Heart left ventricle (tissue), 16 donors: ENCODE data around the gene MAGI2. TPM values are rescaled to one million over a fixed set of nuclear protein-coding genes. Genes with fewer than 3 reads are reported as not detected.

Source experiments
- ATAC-seq, 4 donors: fragments of 200-7000 bp; cut with Tn5 transposase; one replicate each; pipeline ENCODE4 v1.9.1; 2020 to 2022; ENCODE audit warnings: moderate library complexity in 4 of 4, mild to moderate bottlenecking in 3 of 4, moderate number of reproducible peaks in 1 of 4
- DNase-seq, 5 donors: peaks; one replicate each; pipeline ENCODE4 v3.0.0-alpha.2; 2020
- H3K27ac ChIP-seq, 12 donors: fragments of 200-600 bp; sonication (generic) in 4 of 12; one replicate each; pipeline versions ENCODE4 v1.5.0 to v1.8.0; 2016 to 2022; ENCODE audit warnings: mild to moderate bottlenecking in 2 of 12
- H3K27me3 ChIP-seq, 9 donors: fragments of 200-600 bp; sonication (generic) in 2 of 9; one replicate each; pipeline versions ENCODE4 v1.5.1 to v1.8.0; 2016 to 2022; ENCODE audit warnings: mild to moderate bottlenecking in 3 of 9
- H3K36me3 ChIP-seq, 9 donors: fragments of 200-600 bp; sonication (generic) in 2 of 9; one replicate each; pipeline versions ENCODE4 v1.5.0 to v1.8.0; 2018 to 2022; ENCODE audit warnings: mild to moderate bottlenecking in 2 of 9
- H3K4me1 ChIP-seq, 12 donors: fragments of 200-600 bp; sonication (generic) in 4 of 12; one replicate each; pipeline versions ENCODE4 v1.5.0 to v1.8.0; 2016 to 2022; ENCODE audit warnings: mild to moderate bottlenecking in 3 of 12
- H3K4me3 ChIP-seq, 12 donors: fragments of 200-600 bp; sonication (generic) in 4 of 12; one replicate each; pipeline versions ENCODE4 v1.5.0 to v1.8.0; 2017 to 2022; ENCODE audit warnings: mild to moderate bottlenecking in 9 of 12, moderate library complexity in 4 of 12
- H3K9me3 ChIP-seq, 12 donors: fragments of 200-600 bp; sonication (generic) in 4 of 12; one replicate each; pipeline versions ENCODE4 v1.5.0 to v1.8.0; 2016 to 2022; ENCODE audit warnings: mild to moderate bottlenecking in 1 of 12
- CTCF ChIP-seq, 12 donors: fragments of 200-600 bp; sonication (generic) in 4 of 12; IDR thresholded peaks; one replicate each; pipeline versions ENCODE4 v1.5.0 to v1.8.0; 2018 to 2022; ENCODE audit warnings: antibody characterized with exemption in 12 of 12, mild to moderate bottlenecking in 5 of 12
- POLR2A ChIP-seq, 2 donors: fragments of 450-650 bp; IDR thresholded peaks; one replicate each; pipeline ENCODE4 v1.6.1; 2017; ENCODE audit warnings: antibody characterized with exemption in 2 of 2, mild to moderate bottlenecking in 2 of 2, moderate library complexity in 2 of 2
- WGBS, 4 donors: extraction: QIAGEN DNeasy Blood & Tissue Kit in 2 of 4; methylation state at CpG; one replicate each; pipeline versions ENCODE4 v1.1.5 to v1.1.7; 2013 to 2018; 5-methylcytosine and 5-hydroxymethylcytosine counted together
- intact Hi-C, 10 donors: fragments of 100-400 bp; cut with DNase I; formaldehyde crosslinking; loops; one replicate each; pipeline versions ENCODE4 v1.11.1 to v1.14.2; 2022
- polyA plus RNA-seq, 2 donors: library from polyadenylated mRNA; stranded (reverse); fragments of 200-250 nt; gene quantifications; one replicate each; pipeline ENCODE4 v1.2.3, GENCODE V29; 2013
- total RNA-seq, 9 donors: library from RNA; depleted of rRNA in 2 of 9; stranded (reverse); fragments of >200 nt in 2 of 9; fragmentation: NEBNext Ultra II Directional in 3 of 9; extraction: Animal tissue kit (Norgen Biotek cat#: 25700) in 3 of 9; gene quantifications; one replicate each; pipeline versions ENCODE4 v1.1.0 to v1.2.4, GENCODE V29; 2016 to 2023
- donor health status: ischemic (EF 13 %, LVEDD 7.1; RV severe dilation, severe dysfunction).
- donor health status: healthy with polysubstance abuse.
- donor health status: DM: no; HTN: yes; CAD: no.
- donor health status: DM: no; HTN: no; CAD: no.
- donor health status: ischemic (EF 25% LVEDD 6.9; RV normal size, moderate dysfunction).
- donor health status: ischemic (EF 25% LVEDD 5.7; RV mildly dilated, moderate dysfunction).
- donor health status: healthy.
- donor health status: DM: yes; HTN: yes; CAD: no.
- donor health status: ischemic (EF 35%, LVEDD 5.7; RV mildly dilated, moderate dysfunction).
- donor health status: nonischemic (EF 11% LVEDD 7.7; RV severe dilation, severe dysfunction).
- donor health status: DM: yes; HTN: yes; CAD: no.
- donor health status: PGD.
- donor health status: ischemic (EF 29% LVEDD 5.4; RV normal size, mild dysfunction).
- donor health status: nonischemic (EF 23%, LVEDD 6.1; RV moderate dilation, normal function).

The MAGI2 gene
- total and polyA plus RNA-seq, 11 donors: 1.1 to 6.8 (median 3.8) TPM

- TF ChIP-seq POLR2A (IDR thresholded peaks at IDR 0.05) (no peak), CTCF (IDR thresholded peaks at IDR 0.05) (no peak)
- ATAC-seq (no peak), DNase-seq (no peak)
- H3K4me1 ChIP-seq: peaks cover 0 to 5% (median 0%) of the 10 kb centered on the region in 12 donors
- H3K9me3 ChIP-seq: no peaks in the 10 kb centered on the region
- WGBS, 4 donors: 46 to 71% (median 68%) methylated on average over 2 of the region's 2 CpGs
- H3K27me3 ChIP-seq: no peaks in the 10 kb centered on the region
- H3K36me3 ChIP-seq: no peaks in the 10 kb centered on the region
- H3K27ac ChIP-seq: no peak overlapping the region
- intact Hi-C loops: no loop called here
- no peak overlapping the region for H3K4me3 ChIP-seq
These were observed 172.0 kb downstream of the MAGI2 start for GRCh38 chr7:79281426-79281825.

- H3K36me3 ChIP-seq: no peaks in the 10 kb centered on the region
- no peak overlapping the region for H3K27ac ChIP-seq
- H3K27me3 ChIP-seq: no peaks in the 10 kb centered on the region
- no peaks in the 10 kb centered on the region for H3K9me3 ChIP-seq
- WGBS, 4 donors: 66 to 73% (median 70%) methylated on average over 2 of the region's 2 CpGs
- no peaks in the 10 kb centered on the region for H3K4me1 ChIP-seq
- DNase-seq (no peak), ATAC-seq (no peak)
- no peak for TF ChIP-seq POLR2A (IDR thresholded peaks at IDR 0.05)
- no peak for TF ChIP-seq CTCF (IDR thresholded peaks at IDR 0.05)
- intact Hi-C loops: no loop called here
- no peak overlapping the region for H3K4me3 ChIP-seq
These were observed 180.5 kb downstream of the MAGI2 start for GRCh38 chr7:79272938-79273337.

- intact Hi-C loops: no loop called here
- H3K9me3 ChIP-seq: no peaks in the 10 kb centered on the region
- no peaks in the 10 kb centered on the region for H3K36me3 ChIP-seq
- no peak overlapping the region for H3K27ac ChIP-seq
- no peaks in the 10 kb centered on the region for H3K27me3 ChIP-seq
- no peak for TF ChIP-seq POLR2A (IDR thresholded peaks at IDR 0.05)
- TF ChIP-seq CTCF (IDR thresholded peaks at IDR 0.05): peak; percentile 40 to 75 (median 52)
- ATAC-seq (no peak), DNase-seq (no peak)
- no peaks in the 10 kb centered on the region for H3K4me1 ChIP-seq
- 30 to 34% (median 32%) methylated on average over 4 of the region's 4 CpGs for WGBS, 4 donors
- H3K4me3 ChIP-seq: no peak overlapping the region
These were observed 181.3 kb downstream of the MAGI2 start for GRCh38 chr7:79272066-79272669.

GRCh38 chr7:79268730-79269129 is 184.7 kb downstream of the MAGI2 start:
- TF ChIP-seq CTCF (IDR thresholded peaks at IDR 0.05) (no peak), POLR2A (IDR thresholded peaks at IDR 0.05) (no peak)
- Histone ChIP-seq H3K27ac (no peak overlapping the region), H3K4me1 (no peaks in the 10 kb centered on the region), H3K27me3 (no peaks in the 10 kb centered on the region), H3K4me3 (no peak overlapping the region), H3K9me3 (no peaks in the 10 kb centered on the region), H3K36me3 (no peaks in the 10 kb centered on the region)
- intact Hi-C loops: no loop called here
- no peak for ATAC-seq
- DNase-seq: no peak
- 52 to 64% (median 55%) methylated on average over 6 of the region's 6 CpGs for WGBS, 4 donors
